GM23248 (cell line): Measurements from ENCODE around the gene KPNA6.

Source experiments
- EZH2 ChIP-seq: fragments of 200-600 bp; sonication (generic); IDR thresholded peaks from 2 replicates; pipeline ENCODE4 v1.6.1; 2018; ENCODE audit warnings: antibody characterized with exemption, mild to moderate bottlenecking; ENCODE audit not compliant: insufficient read depth, poor library complexity, severe bottlenecking
- EZH2phosphoT487 ChIP-seq: fragments of 200-600 bp; sonication (generic); IDR thresholded peaks from 2 replicates; pipeline ENCODE4 v1.6.1; 2018; ENCODE audit warnings: antibody characterized with exemption, moderate library complexity, mild to moderate bottlenecking, low read depth; ENCODE audit not compliant: insufficient read depth

DNA sequence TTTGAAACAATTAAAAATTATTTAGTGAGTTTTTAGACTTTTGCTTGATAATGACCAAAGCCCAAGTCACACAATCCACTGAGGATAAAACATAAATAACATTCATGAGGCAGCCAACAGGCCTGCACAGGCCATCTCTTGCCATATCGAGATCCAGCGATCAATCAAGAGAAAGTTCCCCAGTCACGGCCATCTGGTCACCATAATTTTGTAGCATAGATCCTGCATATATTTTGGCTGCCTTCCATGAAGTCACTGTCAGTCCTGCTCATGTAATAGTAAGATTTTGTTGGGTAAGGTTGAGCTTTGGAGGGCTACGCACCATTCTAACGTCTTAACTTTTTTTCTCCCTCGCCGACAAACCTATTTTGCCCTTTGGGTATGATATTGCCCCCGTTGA lies 17.5 kb downstream of the KPNA6 start:
- TF ChIP-seq EZH2 = no peak
- TF ChIP-seq EZH2phosphoT487 = no peak
